ENCODE measurements around the gene TNIP2.

- TF ChIP-seq POLR2A (IDR thresholded peaks at IDR 0.05) = no peak
- no peak for TF ChIP-seq CTCF (IDR thresholded peaks at IDR 0.05)
These were observed 34.1 kb downstream of the TNIP2 start for GRCh38 chr4:2722033-2722432.
